COLO668 (cell line): ENCODE measurements around the gene CEP104.

Experiments
- DNase-seq: peaks from one replicate; lab custom pipeline; 2025; ENCODE audit not compliant: unreplicated experiment; lab: John Stamatoyannopoulos, UW

Gene CEP104

DNA sequence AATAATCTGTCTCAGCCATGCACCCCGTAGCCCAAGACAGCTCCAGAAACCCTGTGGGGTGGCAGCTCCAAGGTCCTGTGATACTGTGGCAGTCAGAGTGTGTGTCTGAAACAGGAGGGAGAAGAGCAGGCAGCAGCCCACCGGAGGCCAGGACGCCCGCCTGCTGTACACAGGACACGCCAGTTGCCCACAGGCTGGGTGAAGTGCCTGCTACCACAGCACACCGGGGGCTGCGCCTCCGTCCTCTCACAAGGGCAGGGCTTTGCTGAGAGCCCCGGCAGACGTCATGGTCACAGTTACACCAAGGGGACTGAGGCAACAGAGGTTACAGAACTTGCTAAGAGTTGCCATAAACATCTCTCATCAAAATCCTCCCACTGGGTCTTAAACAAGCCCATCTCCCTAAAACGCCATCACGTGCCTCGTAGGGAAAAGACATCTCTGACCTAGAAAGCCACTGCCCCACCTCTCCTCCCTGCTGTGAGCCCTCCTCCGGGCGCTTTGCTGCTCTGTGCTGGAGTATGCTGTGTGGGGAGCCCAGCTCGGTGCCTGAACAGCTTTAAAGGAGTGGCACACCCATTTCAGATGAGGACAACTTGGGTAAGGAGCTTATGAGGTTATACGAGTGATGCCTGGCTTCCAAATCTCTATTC is 37.7 kb upstream of the CEP104 start:
- no peak for DNase-seq

DNA sequence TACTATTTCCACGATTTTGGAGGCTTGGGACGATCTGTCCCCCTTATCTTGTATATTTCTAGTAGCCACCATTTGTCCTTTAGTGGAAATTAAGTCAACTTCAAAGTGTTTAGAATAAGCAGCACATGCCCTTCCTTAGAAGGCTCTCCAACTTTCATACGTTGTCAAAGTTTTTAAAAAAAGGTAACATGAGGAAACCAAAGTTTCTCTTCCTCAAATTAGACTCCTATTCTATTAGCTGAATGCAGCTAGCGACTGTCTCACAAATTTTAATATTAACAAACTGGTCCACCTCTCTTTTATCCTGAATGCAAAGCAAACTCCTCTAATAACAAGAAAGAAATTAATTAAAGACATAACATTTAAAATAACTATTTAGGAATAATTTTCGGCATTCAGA is 36.2 kb upstream of the CEP104 start:
- no peak for DNase-seq

DNA sequence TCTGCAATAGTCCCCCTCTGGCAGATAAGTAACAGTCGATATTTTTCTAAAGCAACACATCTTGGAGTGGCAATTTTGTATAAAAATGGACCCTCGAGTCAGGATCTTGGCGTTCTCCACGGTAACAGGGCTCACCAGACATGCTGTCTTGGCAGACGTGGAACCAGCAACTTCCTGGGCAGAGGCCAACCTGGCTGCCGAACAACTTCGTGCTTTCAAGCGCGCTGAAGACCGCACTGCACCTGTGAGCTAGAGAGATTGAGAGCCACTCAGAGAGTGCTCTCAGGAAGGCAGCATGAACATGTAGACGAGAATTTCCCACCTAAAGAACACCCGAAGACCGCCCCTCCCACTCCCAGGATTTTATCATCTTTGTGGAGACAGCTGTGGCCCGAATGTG is 35.7 kb upstream of the CEP104 start:
- DNase-seq, result no peak

DNA sequence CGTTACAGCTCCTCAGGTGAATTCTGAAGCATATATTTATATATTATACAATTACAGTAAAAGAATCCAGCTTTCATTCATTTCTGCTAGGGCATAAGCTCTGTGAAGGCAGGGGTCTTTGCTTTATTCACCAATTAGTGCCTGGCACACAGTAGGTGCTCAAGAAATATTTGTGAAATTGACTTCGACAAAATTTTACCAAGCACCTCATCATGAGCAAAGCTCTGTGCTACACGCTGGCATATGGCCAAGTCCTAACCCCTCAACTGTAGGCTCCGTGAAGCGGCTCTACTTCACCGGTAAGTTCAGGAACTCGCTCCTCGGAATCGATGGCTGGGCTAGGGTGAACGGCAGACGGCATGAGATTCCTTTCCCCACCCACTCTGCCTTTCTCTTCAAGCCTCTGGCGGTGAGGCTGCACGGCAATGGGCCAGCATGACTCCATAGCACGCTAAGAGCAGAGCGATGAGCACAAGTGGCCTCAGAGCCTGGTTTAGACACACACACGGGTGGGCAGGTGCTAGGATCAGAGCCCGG is 34.4 kb upstream of the CEP104 start:
- no peak for DNase-seq

DNA sequence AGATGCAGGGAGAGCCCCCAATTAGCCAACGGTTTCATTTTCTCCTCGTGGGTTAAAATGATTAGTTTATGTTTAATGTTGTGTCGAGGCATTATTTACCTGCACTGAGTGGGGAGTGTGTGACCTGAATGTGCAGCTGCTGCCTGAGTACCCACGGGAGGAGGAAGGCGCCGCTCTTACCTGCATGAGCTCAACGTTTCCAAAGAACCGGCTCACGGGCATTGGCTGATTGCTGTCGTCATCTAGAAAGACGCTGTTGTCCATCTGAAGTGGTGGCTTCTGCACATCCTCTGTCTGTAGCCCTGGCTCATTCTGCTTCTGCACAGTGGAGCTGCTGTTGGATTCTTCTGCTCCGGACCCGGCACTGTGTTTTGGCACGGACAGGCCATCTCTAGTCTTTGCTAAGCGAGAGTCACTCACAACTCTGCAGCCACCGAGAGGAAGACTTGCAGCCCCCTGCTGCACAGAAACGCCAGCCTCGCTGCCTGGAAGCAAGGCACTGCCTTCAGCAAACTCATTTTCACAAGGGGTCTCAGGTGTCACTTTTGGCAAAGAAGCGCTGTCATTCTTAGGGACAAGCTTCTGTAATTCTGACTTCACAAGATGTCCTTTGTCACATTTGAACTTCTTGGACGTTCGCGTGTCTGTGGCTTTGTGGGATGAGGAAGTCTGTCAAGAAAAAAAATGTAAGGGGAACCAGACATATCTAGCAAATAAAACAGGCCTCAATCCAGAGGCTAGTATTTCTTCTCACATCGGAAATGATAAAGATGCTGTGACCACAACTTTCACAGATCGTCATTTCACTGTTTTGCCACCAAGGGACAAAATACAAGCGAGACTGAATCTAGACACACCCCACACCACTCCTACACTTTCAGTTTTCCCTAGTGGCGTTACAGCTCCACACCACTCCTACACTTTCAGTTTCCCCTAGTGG is 33.6 kb upstream of the CEP104 start:
- DNase-seq, result no peak

DNA sequence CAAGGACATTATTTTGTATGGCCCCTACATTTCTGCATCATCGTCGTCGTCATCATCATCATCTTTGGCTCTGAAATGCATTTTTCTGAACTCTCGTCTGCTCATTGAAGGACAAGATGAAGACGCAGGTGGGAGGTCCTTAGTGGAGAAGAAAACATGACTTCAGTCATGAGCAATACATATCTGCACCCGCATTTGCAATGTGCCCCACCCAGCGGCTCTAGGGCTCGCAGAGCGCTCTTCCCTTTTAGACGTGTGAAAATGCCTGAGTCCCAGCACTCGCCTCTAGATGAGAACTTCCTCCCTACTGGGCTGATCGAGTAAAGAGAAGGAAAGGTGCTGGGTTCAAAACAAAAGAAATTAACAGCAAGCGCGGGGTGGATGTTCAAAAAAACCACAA is 32.9 kb upstream of the CEP104 start:
- DNase-seq, result no peak

DNA sequence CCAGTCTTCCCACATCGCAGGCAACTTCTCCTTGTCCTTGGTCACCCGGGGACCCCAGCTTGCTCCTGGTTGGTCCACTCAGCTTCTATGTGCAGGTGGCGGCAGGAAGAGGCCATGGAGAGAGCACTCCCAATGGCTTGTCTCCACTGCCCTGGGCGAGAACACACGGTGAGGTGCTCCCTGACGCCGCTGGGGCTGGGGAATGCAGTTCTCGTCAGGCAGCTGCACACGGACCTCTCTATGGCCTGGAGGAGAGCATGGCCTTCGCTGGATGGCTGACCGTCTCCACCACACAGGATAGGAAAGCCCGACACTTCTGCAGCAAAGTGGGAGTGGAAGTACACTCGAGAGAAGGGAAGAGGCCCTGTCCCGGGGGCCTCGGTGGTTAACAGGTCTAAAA is 31.3 kb upstream of the CEP104 start:
- DNase-seq, result no peak

DNA sequence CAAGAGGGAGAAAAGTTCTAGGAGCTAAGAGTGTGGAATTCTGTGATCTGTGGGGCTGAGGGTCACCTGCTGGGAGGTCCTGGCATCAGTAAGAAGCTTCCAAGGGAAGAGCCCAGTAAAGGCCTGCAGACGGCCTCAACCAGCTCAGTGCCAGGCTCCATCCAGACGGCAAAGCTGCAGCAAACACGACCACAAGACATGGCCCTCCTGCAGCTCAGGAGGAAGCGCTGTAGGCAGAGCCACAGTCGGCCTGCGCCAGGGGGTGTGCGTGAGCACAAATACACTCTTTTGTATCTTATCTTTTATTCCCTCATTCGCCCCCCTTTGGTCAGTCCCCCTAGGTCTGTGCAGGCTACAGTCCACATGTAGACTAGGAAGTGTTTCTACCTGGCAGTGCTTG is 29.7 kb upstream of the CEP104 start:
- DNase-seq, result no peak

DNA sequence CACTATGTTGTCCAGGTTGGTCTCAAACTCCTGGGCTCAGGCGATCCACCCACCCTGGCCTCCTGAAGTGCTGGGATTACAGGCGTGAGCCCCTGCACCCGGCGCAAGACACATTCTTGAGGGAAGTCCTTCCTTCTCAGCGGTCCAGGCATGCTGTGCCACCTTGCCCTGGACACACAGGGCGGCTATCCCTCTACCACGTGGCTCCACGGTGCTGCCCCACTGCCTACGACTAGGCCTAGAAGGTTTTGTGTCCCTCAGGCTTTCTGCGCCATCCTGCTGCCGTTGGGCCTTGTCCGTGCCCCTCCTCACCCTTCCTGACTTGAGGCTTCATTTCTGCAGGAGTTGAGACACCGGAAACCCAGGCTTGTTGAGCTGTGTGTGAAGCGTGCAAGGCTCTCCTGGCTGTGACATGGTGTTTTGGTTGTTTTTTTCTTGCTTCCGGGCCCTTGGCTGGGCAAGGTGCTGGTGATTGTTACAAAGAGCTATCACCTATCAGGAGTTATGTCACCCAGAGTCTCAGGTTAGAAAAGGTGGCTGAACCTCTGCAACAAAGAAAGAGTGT is 29.2 kb upstream of the CEP104 start:
- DNase-seq, result no peak

DNA sequence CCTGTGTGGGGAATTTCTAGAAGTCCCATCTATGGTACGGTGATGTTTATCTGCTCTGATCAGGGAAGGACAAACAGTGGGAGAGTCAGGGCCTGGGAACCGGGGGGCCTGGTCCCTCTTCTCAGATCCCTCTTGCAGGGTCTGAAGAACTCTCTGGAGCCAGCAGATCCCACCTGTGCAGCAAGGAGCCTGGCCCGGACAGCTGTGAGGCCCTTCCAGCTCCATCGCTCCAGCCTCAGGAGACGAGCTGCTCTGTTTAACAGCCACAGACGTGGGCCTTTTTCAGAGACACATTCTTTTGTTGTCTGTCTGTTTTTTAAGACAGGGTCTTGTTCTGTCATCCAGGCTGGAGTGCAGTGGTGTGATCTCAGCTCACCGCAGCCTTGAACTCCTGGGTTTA is 28.6 kb upstream of the CEP104 start:
- no peak for DNase-seq

DNA sequence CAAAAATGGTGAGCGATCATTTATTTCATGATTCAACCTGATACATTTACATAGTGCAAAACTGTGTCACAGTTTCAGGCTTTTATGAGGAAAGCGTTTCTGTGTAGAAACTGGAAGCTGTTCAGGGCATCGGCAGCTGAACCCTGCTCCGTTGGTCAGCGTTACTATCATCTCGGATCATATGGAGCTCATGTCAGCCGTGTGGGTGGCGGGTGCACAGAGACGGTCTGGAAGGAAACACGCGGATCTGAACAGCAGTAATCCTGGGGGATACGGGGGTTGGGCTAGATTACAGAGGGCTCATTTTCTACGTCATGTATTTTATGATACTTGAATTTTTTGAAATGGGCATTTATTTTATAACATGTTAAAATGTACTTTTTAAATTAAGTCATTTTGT is 28.0 kb upstream of the CEP104 start:
- DNase-seq, result no peak

DNA sequence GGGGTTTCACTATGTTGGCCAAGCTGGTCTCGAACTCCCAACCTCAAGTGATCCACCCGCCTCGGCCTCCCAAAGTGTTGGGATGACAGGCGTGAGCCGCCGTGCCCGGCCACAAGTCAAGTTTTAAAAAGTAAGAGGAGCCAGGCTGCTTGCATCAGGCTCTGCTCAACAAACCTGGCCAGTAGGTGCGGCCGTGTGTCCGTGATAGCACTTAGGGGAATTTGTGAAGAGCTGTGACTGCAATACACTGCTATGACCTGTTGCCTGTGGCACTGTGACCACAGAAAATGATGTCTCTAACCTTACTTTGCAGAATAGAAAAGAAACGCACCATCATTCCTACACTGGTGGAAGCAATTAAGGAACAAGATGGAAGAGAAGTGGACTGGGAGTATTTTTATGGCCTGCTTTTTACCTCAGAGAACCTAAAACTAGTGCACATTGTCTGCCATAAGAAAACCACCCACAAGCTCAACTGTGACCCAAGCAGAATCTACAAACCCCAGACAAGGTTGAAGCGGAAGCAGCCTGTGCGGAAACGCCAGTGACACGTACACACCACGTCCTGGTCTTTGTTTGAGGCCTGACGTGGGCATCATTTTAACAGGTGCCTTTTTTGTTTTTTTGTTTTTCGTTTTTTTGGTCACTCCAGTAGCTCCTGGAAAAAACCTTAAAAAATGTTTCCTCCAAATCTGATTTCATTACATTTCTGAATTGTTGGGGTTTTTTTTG is 26.3 kb upstream of the CEP104 start:
- DNase-seq, result no peak

DNA sequence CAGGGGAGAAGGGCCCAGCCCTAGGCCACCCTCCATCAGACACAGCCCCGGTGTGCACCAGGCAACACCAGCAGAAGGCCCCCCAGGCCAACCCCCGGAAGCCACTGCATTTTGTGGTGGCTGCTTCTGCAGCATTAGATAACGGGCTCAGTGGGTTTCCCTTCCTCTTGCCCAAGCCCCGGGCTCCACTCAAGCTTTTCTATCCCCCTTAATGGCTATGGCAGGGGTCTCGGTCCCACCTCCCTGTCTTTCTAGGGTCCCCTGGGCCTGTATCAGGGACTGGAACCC is 24.1 kb upstream of the CEP104 start:
- no peak for DNase-seq

DNA sequence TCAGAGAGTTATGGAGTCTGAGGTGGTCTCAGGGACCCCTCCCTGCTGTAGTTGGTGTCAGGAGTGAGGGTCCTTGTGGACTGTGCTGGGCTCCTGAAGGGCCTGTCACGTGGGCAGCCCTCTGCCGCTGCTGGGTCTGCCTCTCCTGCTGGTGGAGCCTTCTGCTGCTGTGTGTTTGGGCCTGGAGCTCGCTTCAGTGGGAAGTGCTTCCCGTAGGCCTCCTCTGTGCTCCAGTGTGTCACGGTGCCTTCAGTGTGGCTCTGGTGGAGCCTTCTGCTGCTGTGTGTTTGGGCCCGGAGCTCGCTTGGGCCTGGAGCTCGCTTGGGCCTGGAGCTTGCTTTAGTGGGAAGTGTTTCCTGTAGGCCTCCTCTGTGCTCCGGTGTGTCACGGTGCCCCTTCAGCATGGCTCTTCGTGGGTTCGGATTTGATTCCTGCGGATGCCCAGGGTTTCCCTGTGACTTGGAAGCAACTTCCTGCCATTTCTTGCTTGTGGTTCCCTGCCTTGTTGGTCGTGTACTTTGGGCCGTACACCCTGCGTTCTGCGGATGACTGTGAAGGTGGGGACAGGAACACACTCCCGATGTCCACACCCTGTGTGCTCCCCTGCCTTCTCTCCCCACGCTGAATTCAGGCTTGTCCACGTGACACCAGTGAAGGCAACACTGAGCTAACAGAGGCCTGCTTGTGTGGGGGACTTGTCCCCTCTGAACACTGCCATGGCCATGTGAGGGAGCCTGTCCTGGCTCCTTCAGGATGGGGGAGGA is 23.6 kb upstream of the CEP104 start:
- DNase-seq, result no peak

DNA sequence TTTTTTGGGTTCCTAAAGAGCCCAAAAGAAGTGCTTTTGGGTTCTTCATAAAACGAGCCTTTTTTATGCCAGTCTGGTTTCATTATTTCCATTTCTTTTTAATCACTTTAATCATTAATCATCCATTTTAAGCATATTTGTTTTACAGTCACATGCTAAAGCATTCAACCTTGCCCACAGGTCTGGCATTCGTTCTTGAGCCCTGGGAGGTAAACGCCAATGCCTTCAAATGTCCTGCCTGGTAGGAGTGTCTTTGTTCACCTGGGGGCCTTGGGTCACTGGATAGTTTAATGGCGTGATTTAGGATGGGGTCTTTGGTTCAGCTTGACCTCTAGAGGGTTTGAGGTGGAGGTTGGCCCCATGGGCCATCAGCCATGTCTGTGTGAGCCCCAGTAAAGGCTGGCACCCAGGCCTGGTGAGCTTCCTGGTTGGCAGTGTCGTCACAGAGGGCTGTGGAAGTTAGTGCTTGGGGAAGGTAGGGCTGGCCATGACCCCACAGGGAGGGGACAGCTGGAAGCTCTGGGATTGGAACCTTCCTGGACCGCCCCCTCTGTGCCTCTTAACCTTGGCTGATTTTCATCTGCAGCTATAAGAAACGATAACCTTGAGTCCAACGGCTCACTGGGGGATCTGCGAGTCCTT is 22.9 kb upstream of the CEP104 start:
- no peak for DNase-seq

DNA sequence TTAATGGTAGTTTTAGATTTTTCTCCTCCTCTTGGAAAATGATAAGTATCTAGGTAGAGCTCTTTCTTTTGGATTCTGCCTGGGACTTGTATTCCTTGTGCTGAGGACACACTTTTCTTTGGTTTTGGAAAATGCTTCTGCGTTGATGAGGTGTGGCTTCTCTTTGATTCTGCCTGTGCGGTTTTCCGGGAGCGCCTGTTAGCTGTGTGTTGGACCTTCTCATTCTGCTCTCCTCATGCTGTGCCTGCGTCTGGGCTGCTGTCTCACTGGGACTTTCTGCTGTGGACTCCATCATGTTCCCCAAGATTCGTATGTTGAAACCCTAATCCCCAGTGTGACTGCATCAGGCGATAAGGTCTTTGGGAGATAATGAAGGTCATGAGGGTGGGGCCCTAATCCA is 22.1 kb upstream of the CEP104 start:
- DNase-seq, result no peak

DNA sequence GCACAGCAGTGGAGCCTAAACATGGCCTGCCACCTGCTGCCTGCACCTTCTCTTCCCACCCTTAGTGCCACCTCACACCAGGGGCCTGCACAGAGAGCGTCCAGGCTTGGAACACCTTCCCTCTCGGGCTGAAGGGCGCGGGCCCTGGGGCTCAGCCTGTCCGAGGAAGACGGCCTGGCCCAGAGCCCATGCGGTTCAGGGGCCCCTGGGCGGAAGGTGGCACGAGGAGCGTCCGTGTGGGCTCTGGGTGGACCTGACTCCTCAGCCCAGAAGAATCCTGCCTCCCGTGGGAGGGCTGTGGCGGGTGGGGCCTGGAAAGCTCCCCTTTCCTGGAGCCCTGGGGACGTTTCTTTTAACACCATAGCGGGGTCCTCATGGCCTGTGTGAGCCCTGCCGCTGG is 19.7 kb upstream of the CEP104 start:
- no peak for DNase-seq

DNA sequence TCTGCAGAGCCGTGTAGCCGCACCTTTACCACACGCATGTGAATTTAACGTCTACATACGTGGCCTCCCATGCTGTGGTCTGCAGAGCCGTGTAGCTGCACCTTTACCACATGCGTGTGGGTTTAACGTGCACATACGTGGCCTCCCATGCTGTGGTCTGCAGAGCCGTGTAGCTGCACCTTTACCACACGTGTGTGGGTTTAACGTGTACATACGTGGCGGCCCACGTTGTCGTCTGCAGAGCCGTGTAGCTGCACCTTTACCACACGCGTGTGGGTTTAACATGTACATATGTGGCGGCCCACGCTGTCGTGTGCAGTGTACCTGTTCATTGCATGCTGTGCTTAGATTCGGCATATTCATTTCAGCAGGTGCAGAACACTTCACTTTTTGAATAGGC is 17.7 kb upstream of the CEP104 start:
- no peak for DNase-seq

DNA sequence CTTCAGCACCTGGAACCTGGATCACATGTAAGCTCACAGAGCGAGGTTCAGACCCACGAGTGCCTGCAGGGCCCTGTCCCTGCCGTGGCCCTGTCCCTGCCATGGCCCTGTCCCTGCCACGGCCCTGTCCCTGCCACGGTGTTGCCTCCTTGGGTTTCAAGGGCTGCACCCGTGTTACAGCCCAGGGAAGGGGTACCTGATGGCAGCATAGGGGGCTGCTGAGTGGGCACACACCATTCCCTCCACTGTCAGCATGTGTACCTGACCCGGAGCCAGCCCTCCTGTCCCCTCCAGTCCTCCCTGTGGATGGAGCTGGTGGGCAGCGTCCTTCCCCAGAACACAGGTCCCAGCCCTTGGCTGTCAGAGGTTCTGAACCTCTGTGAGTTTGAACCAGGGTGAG is 15.5 kb upstream of the CEP104 start:
- DNase-seq, result no peak

DNA sequence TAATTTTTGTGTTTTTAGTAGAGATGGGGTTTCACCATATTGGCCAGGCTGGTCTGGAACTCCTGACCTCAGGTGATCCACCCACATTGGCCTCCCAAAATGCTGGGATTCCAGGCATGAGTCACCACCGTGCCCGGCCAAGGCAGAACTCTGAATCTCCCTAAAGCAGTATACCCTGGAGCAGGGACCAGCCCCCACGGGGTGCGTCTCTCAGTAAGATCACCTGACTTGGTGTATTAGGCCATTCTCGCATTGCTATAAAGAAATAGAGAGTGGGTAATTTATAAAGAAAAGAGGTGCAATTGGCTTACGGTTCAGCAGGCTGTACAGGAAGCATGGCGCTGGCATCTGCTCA is 14.4 kb upstream of the CEP104 start:
- no peak for DNase-seq
